Ovary (tissue), 3 donors: ENCODE data around the gene LLCFC1.

Experiments
- CTCF ChIP-seq, 3 donors: fragments of 450-650 bp in 2 of 3; fragments of 200-600 bp in 1 of 3; IDR thresholded peaks; one replicate each; pipeline versions ENCODE4 v1.5.1 to v1.8.0; 2016 to 2022; ENCODE audit warnings: antibody characterized with exemption in 3 of 3, mild to moderate bottlenecking in 1 of 3
- EP300 ChIP-seq: sonication (generic); formaldehyde crosslinking; IDR thresholded peaks from one replicate; pipeline ENCODE4 v1.6.1; 2017; ENCODE audit warnings: antibody characterized with exemption
- POLR2A ChIP-seq: fragments of 450-650 bp; IDR thresholded peaks from one replicate; pipeline ENCODE4 v1.6.1; 2017; ENCODE audit warnings: antibody characterized with exemption, mild to moderate bottlenecking, moderate library complexity
- donor health status: DM: no; HTN: no; CAD: no.

GRCh38 chr7:142913566-142913965 lies 25.7 kb upstream of the LLCFC1 start:
- TF ChIP-seq CTCF (IDR thresholded peaks at IDR 0.05): no peak
- TF ChIP-seq EP300: no peak
- TF ChIP-seq POLR2A: no peak
